PFSK-1 (cell line): Measurements from ENCODE around the gene PNPLA7.

Experiments used
- POLR2AphosphoS5 ChIP-seq: IDR thresholded peaks from 2 replicates; pipeline ENCODE4 v1.6.1; 2012; ENCODE audit warnings: low read depth, mild to moderate bottlenecking, control low read depth, low read length, moderate library complexity
- TAF1 ChIP-seq: IDR thresholded peaks from 2 replicates; pipeline ENCODE4 v1.6.1; 2012; ENCODE audit warnings: low read length, control low read depth, borderline replicate concordance; ENCODE audit not compliant: insufficient read depth
- TF ChIP-seq, protein P1 (sequence below), 2 experiments: IDR thresholded peaks; 2 replicates each; pipeline versions ENCODE4 v1.6.1 to v1.8.0; 2011 to 2012; ENCODE audit warnings: low read depth in 2 of 2, low read length in 2 of 2, control low read depth in 1 of 2, inconsistent platforms in 1 of 2, mild to moderate bottlenecking in 1 of 2, moderate library complexity in 1 of 2; ENCODE audit not compliant: insufficient read depth in 1 of 2

DNA sequence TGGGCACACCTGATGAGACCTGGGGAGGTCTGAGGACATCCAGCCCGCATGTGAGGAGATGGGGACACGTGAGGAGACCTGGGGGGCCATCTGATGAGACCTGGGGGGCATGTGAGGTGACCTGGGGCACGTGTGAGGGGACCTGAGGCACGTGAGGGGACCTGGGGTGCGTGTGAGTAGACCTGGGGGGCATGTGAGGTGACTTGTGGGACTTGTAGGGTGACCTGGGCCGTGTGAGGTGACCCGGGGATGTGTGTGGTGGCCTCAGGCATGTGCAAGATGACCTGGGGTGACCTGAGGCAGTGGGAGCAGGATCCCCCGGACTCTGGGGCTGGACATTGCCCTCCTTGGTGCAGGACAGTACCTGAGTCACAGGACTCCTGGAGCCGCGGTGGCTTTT lies 30.6 kb downstream of the PNPLA7 start:
- TF ChIP-seq, protein P1, sequence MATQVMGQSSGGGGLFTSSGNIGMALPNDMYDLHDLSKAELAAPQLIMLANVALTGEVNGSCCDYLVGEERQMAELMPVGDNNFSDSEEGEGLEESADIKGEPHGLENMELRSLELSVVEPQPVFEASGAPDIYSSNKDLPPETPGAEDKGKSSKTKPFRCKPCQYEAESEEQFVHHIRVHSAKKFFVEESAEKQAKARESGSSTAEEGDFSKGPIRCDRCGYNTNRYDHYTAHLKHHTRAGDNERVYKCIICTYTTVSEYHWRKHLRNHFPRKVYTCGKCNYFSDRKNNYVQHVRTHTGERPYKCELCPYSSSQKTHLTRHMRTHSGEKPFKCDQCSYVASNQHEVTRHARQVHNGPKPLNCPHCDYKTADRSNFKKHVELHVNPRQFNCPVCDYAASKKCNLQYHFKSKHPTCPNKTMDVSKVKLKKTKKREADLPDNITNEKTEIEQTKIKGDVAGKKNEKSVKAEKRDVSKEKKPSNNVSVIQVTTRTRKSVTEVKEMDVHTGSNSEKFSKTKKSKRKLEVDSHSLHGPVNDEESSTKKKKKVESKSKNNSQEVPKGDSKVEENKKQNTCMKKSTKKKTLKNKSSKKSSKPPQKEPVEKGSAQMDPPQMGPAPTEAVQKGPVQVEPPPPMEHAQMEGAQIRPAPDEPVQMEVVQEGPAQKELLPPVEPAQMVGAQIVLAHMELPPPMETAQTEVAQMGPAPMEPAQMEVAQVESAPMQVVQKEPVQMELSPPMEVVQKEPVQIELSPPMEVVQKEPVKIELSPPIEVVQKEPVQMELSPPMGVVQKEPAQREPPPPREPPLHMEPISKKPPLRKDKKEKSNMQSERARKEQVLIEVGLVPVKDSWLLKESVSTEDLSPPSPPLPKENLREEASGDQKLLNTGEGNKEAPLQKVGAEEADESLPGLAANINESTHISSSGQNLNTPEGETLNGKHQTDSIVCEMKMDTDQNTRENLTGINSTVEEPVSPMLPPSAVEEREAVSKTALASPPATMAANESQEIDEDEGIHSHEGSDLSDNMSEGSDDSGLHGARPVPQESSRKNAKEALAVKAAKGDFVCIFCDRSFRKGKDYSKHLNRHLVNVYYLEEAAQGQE (IDR thresholded peaks at IDR 0.05; ENCODE audit: insufficient read depth in 1 of 2, low read depth in 2 of 2, low read length in 2 of 2), result no peak
- TF ChIP-seq TAF1 (no peak), POLR2AphosphoS5 (no peak)
